AG20443 (cell line): ENCODE data around the gene PDE3A.

Experiments used
- DNase-seq: peaks from one replicate; pipeline ENCODE4 v3.0.0; 2012; ENCODE audit warnings: low spot score, mixed read lengths

PDE3A gene

DNA sequence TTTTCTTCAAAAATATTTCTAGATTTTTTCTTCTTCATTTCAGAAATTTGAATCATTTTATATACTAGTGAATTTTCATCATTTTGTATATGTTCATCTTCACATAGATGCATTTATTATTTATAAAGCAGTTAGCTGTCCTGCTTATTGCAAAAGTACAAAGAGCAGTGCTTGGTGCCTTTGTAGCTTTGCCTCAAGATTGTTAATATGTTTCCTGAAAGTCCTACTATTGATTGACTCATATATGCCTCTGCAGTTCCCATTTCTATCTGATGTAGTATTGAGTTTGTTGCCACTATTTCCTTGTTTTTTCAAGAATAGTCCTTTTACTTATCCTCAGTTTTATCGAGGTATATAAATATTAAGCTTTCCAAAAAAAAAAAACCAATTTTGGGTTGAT is 89.7 kb downstream of the PDE3A start:
- DNase-seq: no peak

DNA sequence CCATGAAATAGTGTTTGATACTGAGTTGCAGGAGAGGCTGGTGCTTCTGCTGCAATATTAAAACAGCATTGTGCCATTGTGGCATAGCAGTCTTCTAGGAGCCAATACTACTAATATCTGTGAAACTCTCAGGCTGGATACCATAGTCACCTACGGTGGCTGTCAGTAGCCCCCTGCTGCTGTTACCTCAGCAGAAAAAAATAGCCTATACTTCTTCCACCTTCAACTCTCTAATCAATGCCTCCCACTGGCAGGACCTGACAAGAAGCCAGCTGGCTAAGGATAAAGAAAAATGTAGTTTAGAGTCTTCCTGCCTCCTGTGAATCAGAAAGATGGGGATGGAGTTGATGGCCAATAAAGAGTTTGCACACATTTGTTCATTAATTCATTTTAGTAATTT is 91.6 kb downstream of the PDE3A start:
- no peak for DNase-seq

DNA sequence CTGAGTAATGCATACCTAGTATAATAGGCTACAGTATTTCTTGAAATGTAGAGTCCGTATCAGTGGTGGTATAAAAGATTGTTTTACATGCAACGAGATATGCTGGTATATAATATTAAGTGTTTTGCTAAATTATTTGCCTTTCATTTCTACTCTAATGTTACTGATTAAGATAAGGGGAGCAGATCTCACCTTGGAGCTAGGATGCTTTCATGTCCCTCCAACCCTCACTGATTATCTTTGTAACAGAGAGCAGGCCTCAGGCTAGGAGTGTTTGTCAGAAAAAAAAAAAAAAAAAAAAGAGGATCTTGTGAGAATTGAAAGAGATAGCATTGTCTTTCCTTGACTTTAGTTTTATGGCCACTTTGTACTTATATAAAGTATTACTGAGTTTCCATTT is 92.6 kb downstream of the PDE3A start:
- DNase-seq: no peak

DNA sequence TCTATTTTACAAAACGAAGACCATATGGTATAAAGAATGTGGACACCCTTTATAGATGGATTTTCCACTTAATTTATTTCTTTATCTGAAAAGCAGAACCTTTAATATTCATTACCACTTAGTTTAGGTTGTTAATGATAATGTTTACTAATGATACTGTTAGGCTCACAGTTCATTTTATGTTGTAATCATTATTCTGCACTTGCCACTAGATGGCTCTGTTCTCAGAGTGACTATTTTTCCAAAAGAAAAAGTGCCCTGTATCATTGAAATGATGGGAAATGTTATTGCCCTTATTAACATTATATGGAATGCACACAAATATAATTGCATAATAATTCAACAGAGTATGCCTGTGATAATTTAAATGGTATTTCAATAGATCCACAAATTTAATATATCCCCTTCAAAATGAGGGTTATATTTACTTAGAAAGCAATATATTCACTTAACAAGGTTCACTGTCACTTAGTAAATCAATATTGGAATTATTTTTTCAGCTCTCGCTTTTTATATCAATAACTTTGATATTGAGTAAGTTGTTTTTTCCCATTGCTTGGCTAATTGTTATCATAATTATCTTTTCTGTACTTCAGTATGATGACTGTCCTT is 95.7 kb downstream of the PDE3A start:
- peak; percentile 27 for DNase-seq

DNA sequence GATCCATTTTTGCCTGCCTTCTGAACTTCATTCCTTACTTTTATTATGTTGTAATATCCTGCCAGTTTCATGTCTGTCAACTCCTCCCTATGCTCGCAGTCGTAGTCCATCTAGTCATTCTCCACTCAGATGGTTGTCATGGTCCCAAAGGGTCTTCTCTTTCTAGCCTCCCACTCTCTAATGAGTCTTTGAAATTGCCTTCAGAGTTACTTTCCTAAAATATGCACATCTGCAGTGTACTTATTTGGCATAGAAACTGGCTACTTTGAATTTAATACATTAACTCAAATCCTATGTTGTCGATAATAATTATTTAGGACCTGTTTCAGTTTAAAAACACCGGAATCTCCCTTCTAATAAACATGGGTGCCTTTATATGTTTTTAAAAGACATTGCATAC is 101.0 kb downstream of the PDE3A start:
- DNase-seq: no peak

DNA sequence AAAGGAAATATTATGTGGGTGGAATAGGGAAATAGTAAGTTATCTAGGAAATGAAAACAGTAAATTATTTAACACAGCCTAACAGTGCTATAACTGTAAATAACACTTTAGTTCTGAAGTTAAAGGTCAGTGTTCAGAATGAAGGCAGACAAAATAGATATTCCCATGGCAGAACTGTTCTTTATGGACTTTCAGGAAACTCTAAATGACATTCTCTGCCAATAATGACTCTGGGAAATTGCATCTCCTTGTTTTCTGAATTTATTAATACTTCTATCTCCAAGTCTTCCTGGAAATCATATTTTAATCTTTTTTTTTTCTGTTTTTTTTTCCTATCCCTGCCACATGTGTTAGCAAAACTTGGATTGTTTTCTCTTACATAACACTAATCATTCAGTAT is 101.4 kb downstream of the PDE3A start:
- no peak for DNase-seq

DNA sequence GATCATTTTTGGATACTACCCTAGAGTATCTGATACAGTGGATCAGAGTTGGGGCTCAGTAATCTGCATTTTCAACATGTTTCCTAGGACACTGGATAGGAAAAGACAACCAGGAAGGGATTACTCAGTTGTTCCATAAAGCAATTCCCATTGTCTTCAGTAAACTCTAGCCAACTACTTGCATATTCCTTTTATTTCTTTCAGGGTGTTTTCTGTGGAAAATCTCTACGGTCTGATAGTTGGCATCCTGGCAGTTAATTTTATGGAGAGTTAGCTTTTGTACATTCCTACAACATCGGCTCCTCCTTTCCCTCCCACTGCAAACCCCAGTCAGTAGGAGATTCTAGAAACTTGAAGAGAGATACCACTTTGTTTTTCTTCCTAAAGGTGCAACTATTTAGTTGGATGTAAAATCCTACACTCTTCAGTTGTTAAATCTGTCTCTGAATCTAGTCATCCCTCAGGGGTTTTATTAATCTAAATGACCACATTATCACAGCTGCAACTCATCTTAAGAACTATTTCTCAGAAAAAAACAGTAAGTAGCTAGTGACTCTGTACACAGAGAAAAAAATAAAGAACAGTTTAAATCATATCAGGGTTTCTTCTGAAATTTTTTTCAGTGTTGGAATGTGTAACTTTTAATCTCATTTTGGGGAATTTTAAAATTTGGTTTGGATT is 103.9 kb downstream of the PDE3A start:
- DNase-seq: no peak

DNA sequence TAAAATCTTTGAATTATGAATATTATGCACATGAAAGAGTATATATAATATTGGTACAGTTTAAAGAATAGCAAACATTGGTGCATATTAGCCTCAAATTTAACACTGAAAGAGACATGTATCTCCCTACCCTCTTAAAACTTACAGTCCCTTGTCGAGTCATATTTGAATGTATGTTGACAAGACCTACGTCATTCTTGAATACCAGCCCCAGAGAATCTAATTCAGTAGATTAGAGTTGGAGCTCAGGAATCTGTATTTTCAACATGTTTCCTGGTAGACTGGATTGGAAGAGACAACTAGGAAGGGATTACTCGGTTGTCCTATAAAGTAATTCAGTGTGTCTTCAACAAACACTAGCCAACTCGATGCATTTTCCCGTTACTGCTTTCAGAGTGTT is 104.8 kb downstream of the PDE3A start:
- DNase-seq: no peak

DNA sequence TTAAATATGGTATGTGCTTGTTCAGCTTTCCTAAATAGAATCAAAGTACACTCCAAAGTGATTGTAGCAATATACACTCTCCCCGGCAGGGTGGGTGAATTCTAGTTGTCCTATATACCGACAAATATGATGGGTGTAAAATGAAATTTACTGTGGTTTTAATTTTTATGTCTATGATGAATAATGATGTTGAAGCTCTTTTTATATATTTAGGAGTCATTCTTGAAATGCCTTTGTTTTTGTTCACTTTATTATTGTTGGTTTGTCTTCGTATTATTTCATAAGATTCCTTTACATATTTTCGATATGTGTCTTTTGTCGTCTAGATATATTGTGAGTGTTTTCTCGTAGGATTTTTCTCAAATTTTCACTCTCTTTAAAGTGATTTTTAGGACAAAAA is 105.7 kb downstream of the PDE3A start:
- no peak for DNase-seq

DNA sequence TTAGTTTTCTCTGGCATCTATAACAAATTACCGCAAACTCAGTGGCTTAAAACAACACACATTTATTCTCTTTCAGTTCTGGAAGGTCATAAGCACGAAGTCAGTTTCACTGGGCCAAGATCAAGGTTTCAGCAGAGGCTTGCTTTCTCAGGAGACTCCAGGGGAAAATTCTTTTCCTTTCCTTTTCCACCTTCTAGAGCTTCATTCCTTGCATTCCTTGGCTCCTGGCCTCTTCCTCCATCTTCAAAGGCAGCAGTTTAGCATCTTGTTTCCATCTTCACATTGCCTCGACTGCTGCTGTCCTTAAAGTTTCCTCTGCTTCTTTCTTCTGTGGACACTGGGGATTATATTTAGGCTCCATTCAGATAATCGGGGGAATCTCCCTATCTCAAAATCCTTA is 106.1 kb downstream of the PDE3A start:
- DNase-seq: no peak

DNA sequence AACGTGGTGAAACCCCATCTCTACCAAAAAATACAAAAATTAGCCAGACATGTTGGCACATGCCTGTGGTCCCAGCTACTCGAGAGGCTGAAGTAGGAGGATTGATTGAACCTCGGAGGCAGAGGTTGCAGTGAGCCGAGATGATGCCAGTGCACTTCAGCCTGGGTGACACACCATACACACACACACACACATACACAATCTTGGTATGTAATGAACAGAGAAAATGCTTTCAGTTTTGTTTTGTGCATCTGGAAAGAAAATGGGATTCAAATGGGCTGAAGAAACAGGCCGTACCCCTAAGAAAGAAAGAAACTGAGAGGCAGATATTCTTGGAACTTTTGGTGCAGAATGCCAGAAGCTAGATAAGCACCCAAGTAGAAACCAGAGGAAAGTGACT is 107.2 kb downstream of the PDE3A start:
- DNase-seq: no peak

DNA sequence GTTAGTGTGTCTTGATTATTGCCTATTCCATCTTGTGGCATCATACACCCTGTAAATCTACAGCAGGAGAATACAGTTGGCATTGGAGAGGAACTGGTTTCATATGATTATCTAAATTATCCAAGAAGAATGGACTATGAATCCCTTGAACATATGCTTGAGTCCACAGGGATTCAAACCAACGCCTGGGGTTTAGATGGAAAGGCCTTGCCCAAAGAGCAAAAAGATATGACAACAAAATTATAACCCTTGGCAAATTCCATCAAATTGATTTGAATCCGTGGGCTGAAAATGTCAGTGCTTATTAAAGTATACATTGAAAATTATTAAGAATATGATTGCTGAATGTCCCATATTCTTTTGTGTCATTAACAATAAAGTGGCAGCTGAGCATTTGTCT is 108.2 kb downstream of the PDE3A start:
- no peak for DNase-seq

DNA sequence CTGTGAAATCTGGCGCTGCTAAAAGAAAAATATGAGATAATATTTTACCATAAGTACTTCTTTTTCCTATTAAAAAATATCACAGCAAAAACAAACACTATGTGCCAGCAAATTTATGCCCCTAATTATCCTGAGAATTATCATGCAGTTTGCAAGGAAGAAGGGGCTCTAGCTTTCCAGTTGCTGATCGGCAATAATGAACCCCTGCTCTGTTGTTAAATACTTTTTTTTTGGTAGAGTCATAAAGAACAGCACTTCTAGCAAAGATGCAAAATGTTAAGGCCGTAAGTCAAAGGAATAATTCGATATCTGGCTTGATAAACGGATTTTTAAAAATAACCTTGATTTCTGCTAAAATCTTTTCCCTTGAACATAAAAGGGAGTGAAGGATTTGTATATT is 108.9 kb downstream of the PDE3A start:
- no peak for DNase-seq

DNA sequence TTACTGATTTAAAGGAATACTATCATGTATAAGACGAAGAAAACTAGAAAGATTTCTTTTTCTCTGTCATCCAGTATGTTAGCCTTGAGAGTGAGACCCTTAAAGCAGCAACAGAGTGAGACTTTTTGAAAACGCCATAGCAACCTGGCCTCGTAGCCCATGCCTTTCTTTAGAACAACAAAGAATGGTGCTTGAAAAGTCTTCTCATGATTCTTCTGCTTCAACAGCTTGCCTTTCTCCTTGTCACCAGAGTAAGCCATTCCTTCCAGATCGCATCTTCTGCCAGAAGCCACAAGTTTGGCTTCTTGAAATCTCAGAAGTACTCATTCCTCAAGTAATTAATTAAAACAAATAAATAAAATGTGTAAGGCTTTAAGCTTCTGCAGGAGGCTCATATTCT is 109.3 kb downstream of the PDE3A start:
- no peak for DNase-seq

DNA sequence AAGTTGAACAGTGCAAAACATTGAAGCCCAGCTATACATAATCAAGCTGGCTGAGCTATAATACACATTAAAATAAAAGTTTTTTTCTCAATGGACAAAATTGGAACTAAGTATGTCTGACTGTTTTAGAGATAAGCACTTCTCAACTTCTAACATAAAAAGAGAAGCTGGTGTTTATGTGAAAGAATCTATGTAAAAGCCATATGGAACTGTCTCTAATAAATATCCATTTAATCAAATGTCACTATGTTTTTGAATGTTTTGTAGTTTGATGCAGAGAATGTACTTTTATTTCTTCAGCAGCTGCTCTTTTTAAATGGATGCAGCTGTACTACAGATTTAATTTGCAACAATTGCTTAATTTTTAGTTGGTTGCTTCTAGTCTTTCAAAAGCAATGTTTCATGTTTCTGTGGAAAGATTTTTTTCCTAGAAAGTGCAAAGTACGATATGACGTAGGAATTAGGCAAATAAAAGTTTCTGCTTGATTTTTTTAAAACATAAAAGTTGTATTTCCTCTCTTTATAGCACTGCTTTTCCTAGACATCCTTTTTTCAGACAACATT is 114.2 kb downstream of the PDE3A start:
- DNase-seq: no peak

DNA sequence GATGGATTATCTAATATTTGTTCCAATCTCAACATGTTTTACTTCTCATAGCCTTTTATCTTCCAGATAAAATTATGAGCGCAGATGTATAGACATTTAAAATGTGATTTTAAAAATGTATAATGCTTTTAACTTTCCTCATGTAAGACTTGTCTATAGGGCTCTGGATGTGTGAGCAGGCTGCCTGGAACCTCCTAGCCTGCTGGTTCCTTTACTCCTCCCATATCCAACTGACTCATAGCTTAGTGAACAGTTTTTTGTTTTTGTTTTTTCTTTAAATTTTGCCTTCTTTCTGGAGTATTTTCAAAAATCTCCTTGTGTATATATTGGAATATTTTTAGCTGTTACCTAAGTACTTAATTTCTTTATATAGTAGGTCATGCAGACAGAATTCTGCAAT is 115.4 kb downstream of the PDE3A start:
- DNase-seq: peak; percentile 29

DNA sequence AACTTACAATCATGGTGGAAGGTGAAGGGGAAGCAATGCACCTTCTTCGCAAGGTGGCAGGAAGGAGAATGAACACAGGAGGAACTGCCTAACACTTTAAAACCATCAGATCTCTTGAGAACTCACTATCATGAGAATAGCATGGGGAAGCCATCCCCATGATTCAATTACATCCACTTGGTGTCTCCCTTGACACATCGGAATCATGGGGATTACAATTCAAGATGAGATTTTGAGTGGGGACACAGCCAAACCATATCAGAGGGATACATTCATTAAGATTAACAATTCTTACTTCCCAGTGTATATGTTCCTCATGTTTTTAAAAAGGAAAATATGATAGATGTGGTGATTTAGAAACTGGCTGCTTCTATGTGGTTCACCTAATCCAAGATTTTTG is 117.9 kb downstream of the PDE3A start:
- DNase-seq: no peak

DNA sequence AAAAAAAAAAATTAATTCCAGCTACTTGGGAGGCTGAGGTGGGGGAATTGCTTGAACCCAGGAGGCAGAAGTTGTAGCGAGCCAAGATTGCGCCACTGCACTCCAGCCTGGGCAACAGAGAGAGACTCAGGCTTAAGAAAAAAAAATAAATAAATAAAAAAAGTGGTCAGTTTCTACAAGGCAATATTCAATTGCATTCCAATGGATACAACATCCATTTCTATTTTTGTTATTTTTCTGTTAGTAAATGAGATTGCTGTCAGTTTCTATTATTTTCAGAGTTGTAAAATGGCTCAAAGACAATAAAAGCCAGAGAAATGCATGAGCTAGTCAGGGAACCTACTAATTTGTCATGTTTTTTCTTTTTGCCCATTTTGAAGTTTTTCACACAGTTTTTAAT is 119.2 kb downstream of the PDE3A start:
- no peak for DNase-seq

DNA sequence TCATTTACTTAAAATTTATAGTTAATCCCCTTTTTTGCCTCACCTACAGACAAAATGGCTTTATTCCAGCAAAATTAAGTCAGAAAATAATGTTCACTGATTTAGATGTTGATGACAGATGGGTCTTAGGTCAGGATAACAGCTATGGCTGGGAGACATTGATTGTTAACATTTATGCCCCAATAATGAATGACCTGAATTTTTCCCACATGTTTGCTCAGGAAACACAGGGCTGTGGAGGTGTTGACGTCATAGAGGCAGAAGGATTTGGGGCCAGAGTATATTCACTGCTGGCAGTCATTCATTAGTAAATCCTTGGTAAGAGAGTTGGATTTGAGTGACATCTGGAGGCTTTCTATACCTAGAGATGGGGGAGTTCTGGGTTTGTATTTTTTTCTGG is 121.3 kb downstream of the PDE3A start:
- no peak for DNase-seq

DNA sequence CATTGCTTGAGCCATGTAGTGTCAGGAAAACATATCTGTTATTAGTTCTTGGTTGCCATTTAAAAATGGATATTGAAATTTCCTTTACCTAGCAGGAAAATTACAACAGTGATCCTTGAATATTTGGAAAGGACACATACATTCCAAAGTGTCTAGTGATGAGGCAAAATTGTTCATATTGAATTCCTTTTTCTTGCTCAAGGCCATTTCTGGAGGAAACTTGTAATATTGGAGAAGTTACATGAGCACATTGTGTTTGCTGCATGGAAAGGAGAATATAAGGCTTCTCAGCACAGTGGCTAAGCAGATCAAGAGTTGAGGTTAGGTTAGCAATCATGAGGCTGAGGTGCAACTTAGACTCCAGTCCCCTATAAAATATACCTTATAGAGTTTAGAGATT is 121.9 kb downstream of the PDE3A start:
- DNase-seq: peak; percentile 46

DNA sequence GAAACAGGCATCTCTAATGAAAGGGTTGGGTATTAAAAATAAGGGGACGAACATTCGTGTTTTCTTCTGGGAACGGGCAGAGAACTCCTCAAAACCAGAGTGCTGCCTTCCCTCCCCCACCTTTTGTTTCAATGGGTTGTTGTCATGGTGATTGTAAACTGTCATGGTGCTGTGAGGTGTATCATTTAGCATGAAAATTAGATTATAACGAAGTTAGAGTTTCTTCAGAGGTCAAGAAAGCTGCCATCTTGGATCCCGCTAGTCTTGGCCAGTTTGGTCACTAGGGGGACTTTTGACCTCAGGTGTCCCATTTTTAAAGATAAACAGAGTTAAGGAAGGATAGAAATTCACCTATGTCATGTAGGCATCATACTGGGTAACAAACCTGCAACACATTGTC is 123.0 kb downstream of the PDE3A start:
- no peak for DNase-seq

DNA sequence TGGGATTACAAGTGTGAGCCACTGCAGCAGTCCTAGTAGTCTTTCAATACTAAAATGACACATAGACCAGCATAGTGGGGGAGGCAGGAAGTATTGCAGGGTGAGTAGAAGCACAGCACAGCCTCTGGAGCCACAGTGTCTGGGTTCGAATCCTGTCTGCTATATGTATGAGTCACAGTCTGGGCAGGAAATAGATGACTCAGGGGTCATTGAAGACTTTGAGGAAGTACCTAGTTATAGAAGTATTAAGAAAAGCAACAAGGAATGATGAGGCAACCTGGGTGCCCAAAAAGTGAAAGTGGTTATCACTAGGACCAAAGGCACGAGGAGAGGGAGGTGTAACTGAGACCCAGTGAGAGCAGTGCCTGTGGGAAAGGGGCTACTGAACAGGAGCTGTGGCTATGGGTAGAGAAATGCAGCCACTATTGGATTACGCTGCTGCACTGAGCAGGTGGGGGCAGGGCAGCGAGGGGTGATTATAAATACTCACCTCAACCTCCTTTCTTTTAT is 124.0 kb downstream of the PDE3A start:
- DNase-seq: peak; percentile 12

DNA sequence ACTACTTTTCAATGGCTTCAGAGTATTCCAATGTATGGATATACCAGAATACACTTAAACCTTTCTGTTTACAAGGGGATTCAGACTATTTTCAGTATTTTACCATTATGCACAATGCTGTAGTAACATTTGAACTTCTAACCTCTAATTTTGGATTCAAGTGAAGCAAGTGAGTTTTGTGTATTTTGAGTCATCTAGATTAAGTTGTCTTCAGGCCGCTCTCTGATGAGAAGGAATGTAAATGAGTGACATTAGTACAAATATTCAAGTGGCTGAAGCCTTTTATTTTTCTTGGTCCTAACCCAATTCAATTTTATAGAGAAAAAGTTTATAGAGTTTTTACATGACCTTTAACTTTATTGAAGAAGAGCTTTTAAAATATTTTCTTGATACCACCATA is 125.6 kb downstream of the PDE3A start:
- no peak for DNase-seq

DNA sequence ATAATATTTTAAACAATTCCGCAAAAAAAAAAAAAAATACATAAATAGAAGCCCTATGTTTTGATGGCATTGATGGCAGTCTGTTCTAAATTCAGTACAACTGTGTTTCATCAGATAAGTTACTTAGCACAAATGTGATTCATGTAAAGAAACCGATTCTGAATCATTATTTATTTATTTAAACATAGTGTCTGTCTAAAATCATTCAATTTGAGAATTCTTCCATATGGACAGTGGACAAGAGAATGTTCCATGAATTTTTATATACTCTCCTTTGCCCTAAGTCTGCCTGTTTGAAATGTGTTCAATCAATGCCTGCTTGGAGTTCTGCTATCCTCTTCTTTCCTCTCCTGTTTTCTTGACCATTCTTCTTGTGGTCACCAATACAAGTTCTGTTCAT is 126.5 kb downstream of the PDE3A start:
- DNase-seq: no peak
